Bronchial epithelial cell (primary cell): Measurements from ENCODE around the gene CELF5. TPM values are rescaled to one million over a fixed set of nuclear protein-coding genes. Genes with fewer than 3 reads are reported as not detected.

ENCODE experiments used
- DNase-seq: peaks from one replicate; pipeline ENCODE4 v3.0.0-alpha.2; 2010; ENCODE audit warnings: low read depth
- FAIRE-seq: peaks from 2 replicates; lab custom pipeline; 2011; peaks lifted over from hg19 to GRCh38; lab: Jason Lieb, UNC
- H3K27me3 ChIP-seq: 2 replicates; pipeline ENCODE4 v1.5.1; 2011; ENCODE audit warnings: low read length; ENCODE audit not compliant: control insufficient read depth, insufficient read depth
- H3K36me3 ChIP-seq: 2 replicates; pipeline ENCODE4 v1.5.1; 2011; ENCODE audit warnings: low read length; ENCODE audit not compliant: control insufficient read depth, insufficient read depth
- H3K4me3 ChIP-seq: 2 replicates; pipeline ENCODE4 v1.5.1; 2011; ENCODE audit warnings: mild to moderate bottlenecking, low read depth, low read length, control low read depth
- total RNA-seq: library from RNA; depleted of rRNA; stranded (reverse); fragments of >200 nt; gene quantifications from 2 replicates; pipeline ENCODE4 v1.2.1, GENCODE V29; 2014
- TF ChIP-seq, protein P1 (sequence below): IDR thresholded peaks from 2 replicates; pipeline ENCODE4 v1.5.1; 2011; ENCODE audit warnings: mild to moderate bottlenecking, moderate library complexity, low read length, control low read depth, inconsistent platforms; ENCODE audit not compliant: insufficient read depth, severe bottlenecking

Gene CELF5
- total RNA-seq, 1 donor from 2014 or later, result not detected

DNA sequence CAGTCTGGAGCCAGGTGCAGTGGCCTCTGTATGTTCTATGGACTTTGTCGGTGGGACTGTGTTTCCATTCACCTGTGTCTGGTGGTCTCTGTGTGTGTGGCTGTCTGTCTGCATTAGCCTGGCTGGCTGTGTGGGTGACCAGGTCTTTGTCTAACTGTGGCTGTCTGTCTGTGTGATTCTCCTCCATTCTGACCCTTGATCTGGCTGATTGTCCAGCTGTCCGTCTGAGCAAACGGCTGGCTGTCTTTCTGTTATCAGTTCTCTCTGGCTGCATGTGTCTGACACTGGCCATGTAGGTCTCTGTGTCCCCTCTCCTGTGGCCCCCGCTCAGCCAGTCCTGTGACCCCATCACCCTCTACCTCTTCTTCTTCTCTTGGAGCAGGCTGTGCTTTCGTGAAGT is 53.2 kb downstream of the CELF5 start:
- H3K36me3 ChIP-seq, result no peaks in the 10 kb centered on the region
- FAIRE-seq (peak; percentile 28), DNase-seq (no peak)
- peaks cover 2% of the 10 kb centered on the region for H3K27me3 ChIP-seq
- no peak overlapping the region for H3K4me3 ChIP-seq
- TF ChIP-seq, protein P1, sequence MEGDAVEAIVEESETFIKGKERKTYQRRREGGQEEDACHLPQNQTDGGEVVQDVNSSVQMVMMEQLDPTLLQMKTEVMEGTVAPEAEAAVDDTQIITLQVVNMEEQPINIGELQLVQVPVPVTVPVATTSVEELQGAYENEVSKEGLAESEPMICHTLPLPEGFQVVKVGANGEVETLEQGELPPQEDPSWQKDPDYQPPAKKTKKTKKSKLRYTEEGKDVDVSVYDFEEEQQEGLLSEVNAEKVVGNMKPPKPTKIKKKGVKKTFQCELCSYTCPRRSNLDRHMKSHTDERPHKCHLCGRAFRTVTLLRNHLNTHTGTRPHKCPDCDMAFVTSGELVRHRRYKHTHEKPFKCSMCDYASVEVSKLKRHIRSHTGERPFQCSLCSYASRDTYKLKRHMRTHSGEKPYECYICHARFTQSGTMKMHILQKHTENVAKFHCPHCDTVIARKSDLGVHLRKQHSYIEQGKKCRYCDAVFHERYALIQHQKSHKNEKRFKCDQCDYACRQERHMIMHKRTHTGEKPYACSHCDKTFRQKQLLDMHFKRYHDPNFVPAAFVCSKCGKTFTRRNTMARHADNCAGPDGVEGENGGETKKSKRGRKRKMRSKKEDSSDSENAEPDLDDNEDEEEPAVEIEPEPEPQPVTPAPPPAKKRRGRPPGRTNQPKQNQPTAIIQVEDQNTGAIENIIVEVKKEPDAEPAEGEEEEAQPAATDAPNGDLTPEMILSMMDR, result no peak

GRCh38 chr19:3278294-3278693 is 53.8 kb downstream of the CELF5 start:
- H3K27me3 ChIP-seq, result peaks cover 2% of the 10 kb centered on the region
- H3K4me3 ChIP-seq, result no peak overlapping the region
- no peak for DNase-seq
- peak; percentile 98 for FAIRE-seq
- no peaks in the 10 kb centered on the region for H3K36me3 ChIP-seq
- TF ChIP-seq, protein P1, result no peak

GRCh38 chr19:3278749-3279148 is 54.3 kb downstream of the CELF5 start:
- H3K36me3 ChIP-seq, result no peaks in the 10 kb centered on the region
- peaks cover 2% of the 10 kb centered on the region for H3K27me3 ChIP-seq
- DNase-seq, result no peak
- H3K4me3 ChIP-seq, result no peak overlapping the region
- TF ChIP-seq, protein P1, result no peak
- FAIRE-seq, result no peak

GRCh38 chr19:3279306-3279705 is 54.8 kb downstream of the CELF5 start:
- Histone ChIP-seq H3K36me3 (no peaks in the 10 kb centered on the region), H3K4me3 (no peak overlapping the region), H3K27me3 (peaks cover 2% of the 10 kb centered on the region)
- DNase-seq (no peak), FAIRE-seq (no peak)
- TF ChIP-seq, protein P1, result no peak

DNA sequence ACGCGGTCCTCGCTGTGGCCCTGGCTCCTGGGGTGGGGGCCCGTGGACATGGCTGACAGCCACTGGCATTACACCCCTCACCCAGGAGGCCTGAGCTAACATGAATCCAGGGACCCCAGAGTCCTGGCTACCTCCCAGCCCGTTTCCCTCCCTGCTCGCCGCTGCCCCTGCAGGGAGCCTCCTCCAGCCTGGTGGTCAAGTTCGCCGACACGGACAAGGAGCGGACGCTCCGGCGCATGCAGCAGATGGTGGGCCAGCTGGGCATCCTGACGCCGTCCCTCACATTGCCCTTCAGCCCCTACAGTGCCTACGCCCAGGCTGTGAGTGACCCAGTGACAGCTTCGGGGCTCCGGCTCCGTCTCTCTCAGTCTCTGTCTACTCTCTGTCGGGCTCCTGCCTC is 56.6 kb downstream of the CELF5 start:
- H3K4me3 ChIP-seq, result no peak overlapping the region
- FAIRE-seq, result no peak
- no peaks in the 10 kb centered on the region for H3K36me3 ChIP-seq
- DNase-seq, result no peak
- TF ChIP-seq, protein P1, result no peak
- H3K27me3 ChIP-seq, result no peaks in the 10 kb centered on the region

DNA sequence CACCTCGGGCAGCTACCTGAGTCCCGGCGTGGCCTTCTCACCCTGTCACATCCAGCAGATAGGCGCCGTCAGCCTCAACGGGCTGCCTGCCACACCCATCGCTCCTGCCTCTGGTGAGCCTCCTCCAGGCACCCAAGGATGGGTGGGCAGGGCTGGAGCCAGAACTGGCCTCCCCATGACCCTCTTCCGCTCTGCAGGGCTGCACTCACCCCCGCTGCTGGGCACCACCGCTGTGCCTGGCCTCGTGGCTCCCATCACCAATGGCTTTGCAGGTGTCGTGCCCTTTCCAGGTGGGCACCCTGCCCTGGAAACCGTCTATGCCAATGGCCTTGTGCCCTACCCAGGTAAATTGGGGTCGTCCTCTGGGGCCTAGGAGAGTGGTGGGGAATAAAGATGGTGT is 57.7 kb downstream of the CELF5 start:
- TF ChIP-seq, protein P1, result no peak
- H3K27me3 ChIP-seq, result no peaks in the 10 kb centered on the region
- no peaks in the 10 kb centered on the region for H3K36me3 ChIP-seq
- FAIRE-seq, result no peak
- no peak for DNase-seq
- no peak overlapping the region for H3K4me3 ChIP-seq
